Cardiac muscle cell (in vitro differentiated cells and primary cell): ENCODE measurements around the gene LAX1. TPM values are rescaled to one million over a fixed set of nuclear protein-coding genes. Genes with fewer than 3 reads are reported as not detected.
A peak's percentile ranks its signal among the peaks of the same experiment; 100 is the strongest.
"Not testable (repeated sequence)": the region's sequence is repeated elsewhere in the genome, so short reads cannot be mapped to it uniquely, and the experiment has no call there.

Experiments used
- DNase-seq, 2 donors: peaks; one replicate each; pipeline versions ENCODE4 v3.0.0 to v3.0.0-alpha.2; 2010 to 2017; ENCODE audit warnings: low read depth in 1 of 2, low spot score in 1 of 2
- H3K27ac ChIP-seq: fragments of 200-600 bp; sonication (generic); 2 replicates; pipeline ENCODE4 v1.5.1; 2016
- H3K27me3 ChIP-seq: fragments of 200-600 bp; sonication (generic); 2 replicates; pipeline ENCODE4 v1.6.0; 2016; ENCODE audit warnings: control low read depth
- H3K36me3 ChIP-seq: fragments of 200-600 bp; sonication (generic); 2 replicates; pipeline ENCODE4 v1.5.1; 2016; ENCODE audit warnings: control low read depth
- H3K4me1 ChIP-seq: fragments of 200-600 bp; sonication (generic); 2 replicates; pipeline ENCODE4 v1.8.1; 2017; ENCODE audit warnings: low read depth, mild to moderate bottlenecking, mixed run types
- H3K4me3 ChIP-seq: fragments of 200-600 bp; sonication (generic); 2 replicates; pipeline ENCODE4 v1.5.1; 2016; ENCODE audit warnings: mild to moderate bottlenecking
- H3K9me3 ChIP-seq: fragments of 200-600 bp; sonication (generic); 2 replicates; pipeline ENCODE4 v1.5.1; 2017; ENCODE audit warnings: low read depth, mild to moderate bottlenecking, control low read depth
- CTCF ChIP-seq: IDR thresholded peaks from 2 replicates; pipeline ENCODE4 v1.5.1; 2012; ENCODE audit warnings: low read depth, mild to moderate bottlenecking, low read length
- polyA plus RNA-seq: library from polyadenylated mRNA; unstranded; fragments of >200 nt; fragmentation: Nextera tagmentation; extraction: Ambion mirVana; gene quantifications from 2 replicates; pipeline ENCODE4 v1.2.1, GENCODE V29; 2016
- total RNA-seq: library from RNA; depleted of rRNA; stranded (reverse); fragments of >200 nt; gene quantifications from 2 replicates; pipeline ENCODE4 v1.2.3, GENCODE V29; 2016

Gene LAX1
- total and polyA plus RNA-seq, 2 experiments from 2014 or later, result 0.10 TPM; not detected in 1

GRCh38 chr1:203789966-203790365, 25.0 kb downstream of the LAX1 start:
- no peak for DNase-seq
- Histone ChIP-seq H3K36me3 (no peaks in the 10 kb centered on the region), H3K4me3 (no peak overlapping the region), H3K9me3 (no peaks in the 10 kb centered on the region), H3K4me1 (peaks cover 5% of the 10 kb centered on the region), H3K27ac (no peak overlapping the region), H3K27me3 (no peaks in the 10 kb centered on the region)
- TF ChIP-seq CTCF, result no peak

GRCh38 chr1:203791498-203791897, 26.5 kb downstream of the LAX1 start:
- Histone ChIP-seq H3K4me3 (no peak overlapping the region), H3K36me3 (no peaks in the 10 kb centered on the region), H3K27me3 (no peaks in the 10 kb centered on the region), H3K4me1 (peaks cover 5% of the 10 kb centered on the region), H3K27ac (no peak overlapping the region), H3K9me3 (no peaks in the 10 kb centered on the region)
- TF ChIP-seq CTCF, result no peak
- DNase-seq, result no peak

GRCh38 chr1:203792486-203792885, 27.5 kb downstream of the LAX1 start:
- Histone ChIP-seq H3K9me3 (no peaks in the 10 kb centered on the region), H3K27me3 (no peaks in the 10 kb centered on the region), H3K27ac (no peak overlapping the region), H3K4me1 (peaks cover 14% of the 10 kb centered on the region), H3K4me3 (no peak overlapping the region), H3K36me3 (no peaks in the 10 kb centered on the region)
- no peak for DNase-seq
- no peak for TF ChIP-seq CTCF

- not testable (repeated sequence) for DNase-seq, H3K9me3 ChIP-seq, H3K4me3 ChIP-seq, H3K36me3 ChIP-seq, H3K27me3 ChIP-seq, H3K27ac ChIP-seq
- peaks cover 25% of the 10 kb centered on the region for H3K4me1 ChIP-seq
These were observed 28.6 kb downstream of the LAX1 start for GRCh38 chr1:203793561-203793960.

GRCh38 chr1:203794764-203795440, 29.9 kb downstream of the LAX1 start:
- Histone ChIP-seq H3K9me3 (no peaks in the 10 kb centered on the region), H3K27ac (peak overlapping the region; percentile 99), H3K27me3 (no peaks in the 10 kb centered on the region), H3K36me3 (no peaks in the 10 kb centered on the region), H3K4me3 (peak overlapping the region; percentile 57), H3K4me1 (peaks cover 38% of the 10 kb centered on the region)
- no peak for TF ChIP-seq CTCF
- DNase-seq, result no peak

- H3K27me3 ChIP-seq, result no peaks in the 10 kb centered on the region
- no peaks in the 10 kb centered on the region for H3K9me3 ChIP-seq
- peaks cover 45% of the 10 kb centered on the region for H3K4me1 ChIP-seq
- no peak for TF ChIP-seq CTCF
- H3K4me3 ChIP-seq, result peak within 1 kb of the TSS; percentile 57
- peak within 1 kb of the TSS; percentile 99 for H3K27ac ChIP-seq
- DNase-seq, result peak; percentile 99
- H3K36me3 ChIP-seq, result no peaks in the 10 kb centered on the region
These were observed 30.7 kb downstream of the LAX1 start, which contains the start of the genes ZBED6 and ZC3H11A for GRCh38 chr1:203795441-203796235. Gene ZBED6 (plus strand): TSS chr1:203795623. CDS start chr1:203797523, 1,900 bp downstream. Gene ZC3H11A (plus strand): TSS chr1:203795623. CDS start chr1:203817071, 21,448 bp downstream.
